PC-3 (cell line): ENCODE measurements around the gene CFHR5. TPM values are rescaled to one million over a fixed set of nuclear protein-coding genes. Genes with fewer than 3 reads are reported as not detected.

Experiments used
- ATAC-seq: fragments of 200-7000 bp; cut with Tn5 transposase; 2 replicates; pipeline ENCODE4 v1.9.1; 2020; ENCODE audit warnings: mild to moderate bottlenecking, moderate library complexity
- BruUV-seq: library from RNA; stranded (reverse); fragments of 400-500 nt; replicated peaks from 2 replicates; lab custom pipeline; 2021; lab: Mats Ljungman, UMichigan
- CTCF ChIA-PET: fragments of 300-600 bp; sonication (Branson Sonifier 250); formaldehyde crosslinking; loops from one replicate; lab custom pipeline; 2022; ENCODE audit warnings: antibody characterized with exemption; lab: Charles Lee
- POLR2A ChIA-PET: fragments of 300-600 bp; sonication (Branson Sonifier 250); formaldehyde crosslinking; loops from one replicate; lab custom pipeline; 2022; ENCODE audit warnings: antibody characterized with exemption; ENCODE audit not compliant: unreplicated experiment; lab: Charles Lee
- DNase-seq: peaks from one replicate; pipeline ENCODE4 v3.0.0-alpha.2; 2015
- H2AFZ ChIP-seq: fragments of 300-600 bp; sonication (generic); 2 replicates; pipeline ENCODE4 v1.6.0; 2016; ENCODE audit warnings: antibody characterized with exemption, low read length
- H3F3A ChIP-seq: fragments of 300-600 bp; sonication (generic); one replicate; pipeline ENCODE4 v1.6.0; 2017; ENCODE audit warnings: antibody characterized with exemption, low read length, control low read depth, mild to moderate bottlenecking; ENCODE audit not compliant: unreplicated experiment
- H3K27ac ChIP-seq: fragments of 300-600 bp; sonication (generic); 2 replicates; pipeline ENCODE4 v1.5.1; 2016; ENCODE audit warnings: mild to moderate bottlenecking, low read length
- H3K27me3 ChIP-seq: fragments of 300-600 bp; sonication (generic); 2 replicates; pipeline ENCODE4 v1.6.1; 2016; ENCODE audit warnings: low read length, mixed read lengths
- H3K36me3 ChIP-seq: fragments of 300-600 bp; sonication (generic); 2 replicates; pipeline ENCODE4 v1.6.1; 2016; ENCODE audit warnings: low read depth, mixed run types, low read length, mixed read lengths
- H3K4me1 ChIP-seq: fragments of 300-600 bp; sonication (generic); 2 replicates; pipeline ENCODE4 v1.5.1; 2016; ENCODE audit warnings: low read length; ENCODE audit not compliant: insufficient read depth
- H3K4me2 ChIP-seq: fragments of 300-600 bp; sonication (generic); 2 replicates; pipeline ENCODE4 v1.6.0; 2016; ENCODE audit warnings: low read length
- H3K4me3 ChIP-seq: fragments of 300-600 bp; sonication (generic); 2 replicates; pipeline ENCODE4 v1.5.1; 2016; ENCODE audit warnings: mild to moderate bottlenecking, low read length, mixed read lengths
- H3K79me2 ChIP-seq: fragments of 300-600 bp; sonication (generic); 2 replicates; pipeline ENCODE4 v1.6.1; 2017; ENCODE audit warnings: low read length, mixed read lengths
- H3K9ac ChIP-seq: fragments of 300-600 bp; sonication (generic); 2 replicates; pipeline ENCODE4 v1.6.0; 2016; ENCODE audit warnings: mild to moderate bottlenecking, low read length
- H3K9me2 ChIP-seq: fragments of 300-600 bp; sonication (generic); replicated peaks from 2 replicates; pipeline ENCODE4 v1.6.1; 2016; ENCODE audit warnings: mixed run types, low read length, mixed read lengths
- H3K9me3 ChIP-seq: fragments of 300-600 bp; sonication (generic); 2 replicates; pipeline ENCODE4 v1.6.1; 2016; ENCODE audit warnings: low read length, mixed read lengths
- H4K20me1 ChIP-seq: fragments of 300-600 bp; sonication (generic); 2 replicates; pipeline ENCODE4 v1.6.1; 2016; ENCODE audit warnings: low read length, mixed read lengths
- EZH2 ChIP-seq: fragments of 300-600 bp; sonication (generic); IDR thresholded peaks from one replicate; pipeline ENCODE4 v1.6.1; 2017; ENCODE audit warnings: antibody characterized with exemption, mild to moderate bottlenecking, low read length; ENCODE audit not compliant: unreplicated experiment
- EZH2phosphoT487 ChIP-seq: fragments of 300-600 bp; sonication (generic); IDR thresholded peaks from 2 replicates; pipeline ENCODE4 v1.6.1; 2018; ENCODE audit warnings: mild to moderate bottlenecking, antibody characterized with exemption, low read length, borderline replicate concordance
- intact Hi-C: fragments of 100-400 bp; cut with micrococcal nuclease; formaldehyde crosslinking; loops from 2 replicates; pipeline ENCODE4 v1.9.0; 2023
- total RNA-seq: library from RNA; depleted of rRNA; stranded (reverse); fragments of >200 nt; gene quantifications from 2 replicates; pipeline ENCODE4 v1.2.3, GENCODE V29; 2014
- TF ChIP-seq, protein P1 (sequence below): fragments of 300-600 bp; sonication (generic); conservative IDR thresholded peaks from 2 replicates; pipeline ENCODE4 v1.5.1; 2017; ENCODE audit warnings: antibody characterized with exemption, low read depth, mild to moderate bottlenecking, low read length

Gene CFHR5
- total RNA-seq, 1 experiment from 2014 or later = not detected

DNA sequence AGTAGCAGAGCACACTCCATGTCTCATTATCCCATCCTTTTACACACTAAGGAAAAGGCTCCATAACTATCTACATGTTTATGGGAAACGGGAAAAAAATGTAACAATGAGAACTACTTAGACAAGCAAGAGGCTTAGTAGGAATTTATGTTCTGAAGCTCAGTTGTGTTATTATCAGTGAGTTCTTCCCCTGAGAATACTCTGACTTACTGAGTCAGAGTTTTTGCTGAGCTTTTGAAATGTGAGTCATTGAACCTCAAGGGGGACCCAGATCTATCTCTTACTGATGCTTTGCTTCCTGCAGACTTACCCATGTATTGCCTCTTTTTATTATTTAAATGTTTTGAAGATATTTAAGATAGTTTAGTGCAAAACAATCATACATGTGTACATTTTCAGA lies 20.1 kb downstream of the CFHR5 start:
- Histone ChIP-seq H3K9me3 (no peaks in the 10 kb centered on the region), H3K4me3 (no peak overlapping the region), H3K9me2 (no peaks in the 10 kb centered on the region), H3K4me2 (no peak overlapping the region), H3K9ac (no peak overlapping the region), H3K36me3 (no peaks in the 10 kb centered on the region), H3K27me3 (no peaks in the 10 kb centered on the region), H3F3A (no peaks in the 10 kb centered on the region), H3K79me2 (no peaks in the 10 kb centered on the region), H2AFZ (no peak overlapping the region), H4K20me1 (no peaks in the 10 kb centered on the region), H3K4me1 (no peaks in the 10 kb centered on the region), H3K27ac (no peak overlapping the region)
- DNase-seq (peak; percentile 11), ATAC-seq (no peak)
- CTCF ChIA-PET = no interaction called here
- intact Hi-C loops = no loop called here
- TF ChIP-seq, protein P1, sequence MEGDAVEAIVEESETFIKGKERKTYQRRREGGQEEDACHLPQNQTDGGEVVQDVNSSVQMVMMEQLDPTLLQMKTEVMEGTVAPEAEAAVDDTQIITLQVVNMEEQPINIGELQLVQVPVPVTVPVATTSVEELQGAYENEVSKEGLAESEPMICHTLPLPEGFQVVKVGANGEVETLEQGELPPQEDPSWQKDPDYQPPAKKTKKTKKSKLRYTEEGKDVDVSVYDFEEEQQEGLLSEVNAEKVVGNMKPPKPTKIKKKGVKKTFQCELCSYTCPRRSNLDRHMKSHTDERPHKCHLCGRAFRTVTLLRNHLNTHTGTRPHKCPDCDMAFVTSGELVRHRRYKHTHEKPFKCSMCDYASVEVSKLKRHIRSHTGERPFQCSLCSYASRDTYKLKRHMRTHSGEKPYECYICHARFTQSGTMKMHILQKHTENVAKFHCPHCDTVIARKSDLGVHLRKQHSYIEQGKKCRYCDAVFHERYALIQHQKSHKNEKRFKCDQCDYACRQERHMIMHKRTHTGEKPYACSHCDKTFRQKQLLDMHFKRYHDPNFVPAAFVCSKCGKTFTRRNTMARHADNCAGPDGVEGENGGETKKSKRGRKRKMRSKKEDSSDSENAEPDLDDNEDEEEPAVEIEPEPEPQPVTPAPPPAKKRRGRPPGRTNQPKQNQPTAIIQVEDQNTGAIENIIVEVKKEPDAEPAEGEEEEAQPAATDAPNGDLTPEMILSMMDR = no peak
- TF ChIP-seq EZH2 (no peak), EZH2phosphoT487 (no peak)
- no TSS peak for BruUV-seq
- POLR2A ChIA-PET = no interaction called here

DNA sequence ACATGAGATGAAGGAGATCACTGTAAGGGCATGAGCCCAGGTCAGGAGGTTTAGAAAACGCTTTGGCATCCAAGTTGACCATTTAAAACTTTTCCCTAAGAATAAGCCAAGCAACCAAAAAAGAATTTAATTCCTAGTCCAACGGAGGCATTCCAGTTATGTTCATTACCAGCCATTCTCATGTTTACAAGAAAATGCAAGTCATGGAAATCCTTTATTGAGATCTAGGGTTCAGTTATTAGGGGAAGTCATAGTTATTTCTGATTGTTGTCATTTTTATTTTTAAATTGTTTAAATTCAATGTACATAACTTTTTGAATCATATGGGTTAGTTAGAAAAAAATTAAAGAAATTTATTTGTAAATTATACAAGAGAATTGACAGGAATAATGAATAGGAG lies 24.5 kb downstream of the CFHR5 start:
- H3K4me1 ChIP-seq = no peaks in the 10 kb centered on the region
- ChIA-PET CTCF (no interaction called here), POLR2A (no interaction called here)
- no peaks in the 10 kb centered on the region for H3K9me2 ChIP-seq
- intact Hi-C loops = no loop called here
- no peak overlapping the region for H3K4me2 ChIP-seq
- H3F3A ChIP-seq = no peaks in the 10 kb centered on the region
- TF ChIP-seq EZH2 = no peak
- TF ChIP-seq EZH2phosphoT487 = no peak
- TF ChIP-seq, protein P1 = no peak
- H3K9ac ChIP-seq = no peak overlapping the region
- H3K27ac ChIP-seq = no peak overlapping the region
- H2AFZ ChIP-seq = no peak overlapping the region
- no peaks in the 10 kb centered on the region for H3K36me3 ChIP-seq
- H4K20me1 ChIP-seq = no peaks in the 10 kb centered on the region
- DNase-seq = no peak
- H3K79me2 ChIP-seq = no peaks in the 10 kb centered on the region
- no peaks in the 10 kb centered on the region for H3K27me3 ChIP-seq
- BruUV-seq = no TSS peak
- ATAC-seq = no peak
- no peak overlapping the region for H3K4me3 ChIP-seq
- H3K9me3 ChIP-seq = no peaks in the 10 kb centered on the region

DNA sequence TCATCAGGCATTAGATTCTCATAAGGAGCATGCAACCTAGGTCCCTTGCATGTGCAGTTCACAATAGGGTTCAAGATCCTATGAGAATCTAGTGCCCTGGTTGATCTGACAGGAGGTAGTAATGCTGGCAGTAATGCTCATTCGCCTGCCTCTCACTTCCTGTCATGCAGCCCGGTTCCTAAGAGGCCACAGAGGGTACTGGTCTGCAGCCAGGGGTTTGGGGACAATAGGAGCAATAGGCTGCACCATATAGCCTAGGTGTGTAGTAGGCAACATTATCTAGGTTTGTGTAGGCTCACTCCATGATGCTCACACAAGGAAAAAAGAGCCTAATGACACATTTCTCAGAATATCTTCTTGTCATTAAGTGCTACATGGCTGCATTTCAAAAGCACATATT lies 25.8 kb downstream of the CFHR5 start:
- ChIA-PET POLR2A (no interaction called here), CTCF (no interaction called here)
- Histone ChIP-seq H3K79me2 (no peaks in the 10 kb centered on the region), H3K4me2 (no peak overlapping the region), H3K36me3 (no peaks in the 10 kb centered on the region), H3K27ac (no peak overlapping the region), H3K9me2 (no peaks in the 10 kb centered on the region), H3K9ac (no peak overlapping the region), H2AFZ (no peak overlapping the region), H3F3A (no peaks in the 10 kb centered on the region), H4K20me1 (no peaks in the 10 kb centered on the region), H3K27me3 (no peaks in the 10 kb centered on the region), H3K4me3 (no peak overlapping the region), H3K9me3 (no peaks in the 10 kb centered on the region), H3K4me1 (no peaks in the 10 kb centered on the region)
- no peak for TF ChIP-seq EZH2phosphoT487
- TF ChIP-seq, protein P1 = no peak
- TF ChIP-seq EZH2 = no peak
- DNase-seq (no peak), ATAC-seq (no peak)
- intact Hi-C loops = no loop called here
- BruUV-seq = no TSS peak
